Head of caudate nucleus (tissue), 42 donors: ENCODE data around the gene PCYT1B.

ENCODE experiments used
- DNase-seq, 42 donors: peaks; one replicate each; pipeline versions ENCODE4 v3.0.0 to v3.0.0-alpha.2; 2020 to 2021; ENCODE audit warnings: mixed read lengths in 7 of 42
- intact Hi-C: fragments of 100-400 bp; cut with DNase I; formaldehyde crosslinking; loops from one replicate; pipeline ENCODE4 v1.15.0; 2022

PCYT1B gene

DNA sequence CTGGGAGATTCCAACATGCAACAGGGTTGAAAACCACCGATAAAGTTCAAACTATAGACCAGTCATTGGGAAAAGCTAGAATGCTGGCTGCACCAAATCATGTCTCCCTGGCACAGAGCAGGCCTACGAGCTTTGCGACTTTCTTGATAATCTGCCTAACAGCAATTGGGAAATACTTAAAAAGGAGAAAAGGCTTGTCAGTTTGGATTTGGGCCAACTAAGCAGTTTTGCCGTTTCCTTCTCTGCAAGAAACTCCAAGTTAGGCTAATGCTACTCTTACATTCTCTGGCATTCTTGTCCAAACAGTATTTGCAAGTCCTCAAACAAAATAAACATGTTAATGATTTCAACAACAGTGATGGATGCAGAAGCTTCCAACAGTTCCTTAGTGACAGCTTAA, 94.1 kb downstream of the PCYT1B start:
- DNase-seq, result peak in 2 of 42 donors; percentile 3 to 35
- intact Hi-C loops, result no loop called here

DNA sequence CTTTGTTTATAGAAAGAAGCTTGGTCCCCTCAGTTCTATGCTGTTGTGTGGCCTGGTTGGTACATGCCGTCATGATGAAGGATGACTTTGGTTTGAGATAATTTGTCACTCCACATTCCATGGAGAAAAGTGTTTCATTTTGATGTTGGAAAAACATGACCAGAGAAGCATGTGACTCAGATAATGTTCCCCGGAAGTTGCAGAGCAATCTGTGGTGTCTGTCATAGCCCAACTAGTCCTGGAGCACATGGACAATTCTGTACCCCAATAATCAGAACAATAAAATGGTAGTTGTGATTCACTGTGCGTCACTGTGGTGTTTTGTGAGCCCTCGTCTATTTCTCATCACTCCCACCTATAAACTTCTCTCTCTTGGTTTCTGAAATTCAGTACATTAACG, 97.0 kb downstream of the PCYT1B start:
- intact Hi-C loops, result no loop called here
- DNase-seq, result no peak

DNA sequence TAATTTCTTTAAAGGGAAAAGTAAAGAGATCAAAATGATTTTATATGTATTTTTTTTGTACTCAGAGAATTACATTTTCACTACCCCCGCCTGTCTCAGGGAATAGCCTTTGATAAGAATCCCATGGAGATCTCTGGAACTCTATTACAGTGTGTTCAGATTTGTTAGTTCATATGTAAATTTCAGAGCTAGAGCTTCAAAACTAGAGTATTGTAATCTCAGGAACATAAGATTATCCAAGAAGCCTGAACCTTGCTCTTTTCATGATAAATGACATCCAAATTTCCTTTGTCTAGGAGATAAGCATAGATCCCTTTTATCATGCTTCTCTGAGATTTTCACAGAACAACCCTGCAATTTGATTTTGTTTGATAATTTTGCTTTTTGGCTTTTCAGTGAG, 99.2 kb downstream of the PCYT1B start:
- DNase-seq, result no peak
- intact Hi-C loops, result no loop called here

DNA sequence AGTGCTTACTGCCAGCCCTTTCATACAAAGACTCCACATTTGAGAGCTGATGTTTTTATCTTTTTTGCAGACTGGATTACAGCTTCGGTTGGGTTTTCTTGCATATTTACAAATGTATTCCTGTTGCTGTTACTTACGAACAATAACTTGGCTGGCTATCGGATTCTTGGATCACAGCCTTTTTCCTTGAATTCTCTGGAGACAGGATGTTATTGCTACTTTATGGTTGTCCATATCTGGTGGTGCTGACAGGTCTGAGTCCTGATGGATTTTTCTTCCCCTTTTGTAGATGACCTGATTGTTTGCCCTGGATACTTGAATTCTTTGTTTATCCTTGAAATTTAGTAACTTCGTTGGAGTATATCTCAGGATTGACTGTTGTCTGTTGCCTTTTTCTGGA, 104.4 kb downstream of the PCYT1B start:
- DNase-seq, result no peak
- intact Hi-C loops, result no loop called here

DNA sequence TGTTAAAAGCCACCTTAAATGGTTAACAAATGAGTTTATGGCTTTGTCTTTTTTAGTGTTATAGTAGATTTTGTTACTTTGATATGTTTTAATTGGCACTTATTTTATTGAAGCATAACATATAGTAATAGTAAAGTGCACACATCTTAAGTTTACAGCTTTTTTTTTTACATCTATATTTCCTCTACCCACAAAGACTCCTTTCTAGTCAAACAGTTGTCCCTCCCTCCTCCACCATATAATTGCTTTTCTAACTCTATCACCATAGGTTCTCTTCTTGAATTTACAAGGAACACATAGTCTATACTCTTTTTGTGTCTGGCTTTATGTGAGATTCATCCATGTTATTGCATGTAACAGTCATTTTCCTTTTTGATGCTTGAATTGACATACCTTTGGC, 110.6 kb downstream of the PCYT1B start:
- DNase-seq, result no peak
- intact Hi-C loops, result no loop called here

DNA sequence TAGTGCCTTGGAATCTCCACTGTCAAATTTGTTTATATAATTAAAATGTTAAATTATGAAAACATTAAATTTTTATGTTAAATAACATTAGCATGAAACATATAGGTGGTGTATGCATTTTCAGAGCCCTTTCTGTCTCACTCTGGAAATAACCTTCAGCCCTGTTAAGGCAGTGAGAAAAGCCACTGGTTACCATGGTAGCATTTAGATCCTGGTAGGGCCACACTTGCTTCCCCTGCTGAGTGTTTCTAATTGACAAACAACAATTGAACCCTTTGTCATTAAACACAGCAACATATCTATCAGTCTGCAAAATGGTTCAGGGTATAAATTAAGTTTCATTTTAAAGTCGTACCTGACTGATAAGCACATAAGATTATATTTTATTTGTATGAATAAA, 118.5 kb downstream of the PCYT1B start:
- intact Hi-C loops, result no loop called here
- no peak for DNase-seq

DNA sequence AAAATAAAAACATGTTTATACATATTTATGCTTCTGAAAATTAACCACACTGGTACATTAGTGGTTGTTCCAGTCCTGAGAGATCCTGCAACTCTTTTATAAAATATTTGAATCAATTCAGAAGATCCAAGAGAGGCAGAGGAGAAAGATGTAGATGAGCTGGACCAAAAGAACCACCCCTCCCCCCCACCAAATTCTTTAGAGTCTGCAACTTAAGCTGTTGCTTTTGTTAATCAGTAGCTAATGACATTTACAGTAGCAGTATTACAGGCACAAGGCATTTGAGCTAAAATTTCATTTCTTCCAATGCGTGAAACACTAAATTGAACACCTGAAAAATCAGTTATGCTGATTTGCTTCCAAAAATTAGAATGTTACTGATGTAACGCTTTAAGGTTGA, 120.5 kb downstream of the PCYT1B start:
- DNase-seq, result no peak
- intact Hi-C loops, result no loop called here

DNA sequence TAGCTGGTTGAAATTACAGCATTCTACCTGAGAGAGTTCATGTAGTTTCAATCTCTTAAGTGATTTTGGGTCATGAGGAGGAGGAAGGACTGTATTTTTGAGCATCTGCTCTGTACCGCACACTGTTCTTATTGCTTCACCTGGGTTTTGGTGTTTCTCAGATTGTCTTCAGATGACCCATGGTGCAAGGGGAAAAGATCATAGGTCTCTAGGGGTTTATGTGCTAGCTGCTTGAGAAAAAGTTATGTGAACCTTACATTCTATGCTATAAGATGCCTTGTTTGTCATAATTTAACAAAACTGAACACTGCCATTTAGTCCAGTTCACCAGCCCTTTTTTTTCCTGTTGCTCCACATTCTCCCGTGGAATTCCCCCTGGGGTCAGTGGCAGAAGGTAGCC, 121.7 kb downstream of the PCYT1B start:
- DNase-seq, result no peak

DNA sequence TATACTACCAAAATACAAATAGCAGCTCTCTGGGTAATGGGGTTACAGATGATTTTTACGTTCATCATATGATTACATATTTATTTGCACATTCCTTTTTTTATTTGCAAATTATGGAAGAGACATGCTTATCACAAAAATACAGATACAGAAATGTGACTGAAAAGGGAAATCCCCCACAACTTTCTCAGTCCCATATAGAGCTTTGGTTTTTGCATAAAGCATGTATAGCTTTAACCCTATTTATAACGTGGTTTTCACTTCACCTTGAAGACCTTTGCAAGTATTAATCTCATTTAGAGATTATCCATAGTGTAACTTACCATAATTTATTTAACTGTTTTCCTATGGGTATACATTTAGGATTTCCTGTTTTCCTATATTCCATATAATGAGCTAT, 126.7 kb downstream of the PCYT1B start:
- no peak for DNase-seq
- intact Hi-C loops, result no loop called here

More for the DNA sequence above, 121.7 kb downstream of the PCYT1B start:
- intact Hi-C loops, result no loop called here

DNA sequence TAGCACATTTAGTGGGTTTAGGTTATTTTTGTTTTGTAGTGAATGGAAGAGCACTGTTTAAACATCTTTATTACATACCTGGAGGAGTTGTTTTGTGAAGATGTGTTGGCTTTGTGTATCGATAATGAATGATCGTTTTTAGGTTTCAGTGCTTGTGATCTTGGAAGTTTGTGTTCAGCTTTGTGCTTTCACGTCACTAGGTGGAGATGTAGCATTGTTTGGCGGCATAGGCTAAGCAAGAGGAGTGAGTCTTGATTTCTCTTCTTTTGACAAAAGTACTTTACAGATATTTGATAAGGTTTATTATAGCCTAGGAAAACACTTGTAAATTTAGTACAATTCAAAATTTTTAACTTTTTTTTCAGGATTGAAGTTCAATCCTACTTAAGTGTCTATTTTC, 131.7 kb downstream of the PCYT1B start:
- DNase-seq, result peak in 21 of 42 donors; percentile 4 to 55 (median 18)
- intact Hi-C loops, result no loop called here

DNA sequence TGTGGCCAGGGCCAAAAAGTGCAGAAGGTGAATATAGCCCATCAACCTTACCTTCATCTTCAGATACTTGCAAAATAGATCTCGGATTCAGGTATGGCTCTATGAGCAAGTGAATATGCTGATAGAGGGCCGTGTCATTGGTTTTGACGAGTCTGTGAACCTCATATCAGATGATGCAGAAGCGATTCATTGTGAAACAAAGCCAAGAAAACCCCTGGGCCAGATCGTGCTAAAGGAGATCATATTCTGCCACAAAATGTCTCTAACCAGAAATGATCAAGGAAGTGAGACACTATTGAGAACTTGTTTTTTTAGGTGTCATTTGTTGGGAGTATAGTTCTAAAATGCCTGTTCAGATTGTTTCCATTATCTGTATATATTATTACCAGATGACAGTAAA, 133.7 kb downstream of the PCYT1B start:
- DNase-seq, result no peak
- intact Hi-C loops, result no loop called here

DNA sequence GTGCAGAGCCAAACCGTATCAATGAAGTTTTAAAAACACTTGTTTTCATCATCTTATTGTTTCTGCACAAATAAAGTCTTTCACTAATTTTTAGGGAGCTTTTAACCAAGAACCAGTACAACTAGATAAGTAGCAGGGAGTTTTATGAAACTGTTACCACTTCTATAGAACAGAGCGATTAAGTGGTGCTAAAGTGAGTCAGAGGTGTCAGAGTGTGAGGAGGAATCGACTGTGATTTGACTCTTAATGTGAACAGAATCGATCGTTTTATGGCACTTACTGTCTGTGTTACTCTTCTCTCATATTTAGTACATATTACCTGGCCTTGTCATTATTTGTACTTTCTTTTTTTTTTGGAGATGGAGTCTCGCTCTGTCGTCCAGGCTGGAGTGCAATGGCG, 138.8 kb downstream of the PCYT1B start:
- intact Hi-C loops, result no loop called here
- no peak for DNase-seq
